B cell (primary cell): ENCODE measurements around the gene MAP7D3. TPM values are rescaled to one million over a fixed set of nuclear protein-coding genes. Genes with fewer than 3 reads are reported as not detected.

Experiments used
- ATAC-seq: fragments of 200-7000 bp; cut with Tn5 transposase; one replicate; pipeline ENCODE4 v1.10.0; 2021; ENCODE audit warnings: low read depth, mild to moderate bottlenecking, moderate number of reproducible peaks, moderate library complexity
- CTCF ChIA-PET: fragments of 350-600 bp; sonication (Branson Sonifier 250); formaldehyde crosslinking; loops from one replicate; lab custom pipeline; 2021; ENCODE audit warnings: antibody characterized with exemption, inconsistent platforms; lab: Charles Lee
- POLR2A ChIA-PET: fragments of 350-600 bp; sonication (Branson Sonifier 250); formaldehyde crosslinking; loops from one replicate; lab custom pipeline; 2021; ENCODE audit warnings: antibody characterized with exemption; lab: Charles Lee
- DNase-seq: peaks from one replicate; pipeline ENCODE4 v3.0.0; 2013
- H2AFZ ChIP-seq: 2 replicates; pipeline ENCODE4 v1.6.1; 2012; ENCODE audit warnings: mild to moderate bottlenecking, low read depth, low read length; ENCODE audit not compliant: insufficient read depth, poor library complexity, severe bottlenecking
- H3K27ac ChIP-seq, 2 donors: 1 replicate in 1 of 2; 2 replicates in 1 of 2; pipeline ENCODE4 v1.5.1; 2012 to 2013; ENCODE audit warnings: low read length in 2 of 2, mild to moderate bottlenecking in 2 of 2, moderate library complexity in 1 of 2
- H3K27me3 ChIP-seq, 4 experiments: fragments of 200-600 bp in 1 of 4; sonication (generic) in 1 of 4; replicated peaks in 1 of 4; 1 replicate in 2 of 4; 2 replicates in 2 of 4; pipeline versions ENCODE4 v1.6.1 to v1.7.0; 2013 to 2016; ENCODE audit warnings: low read length in 3 of 4, mild to moderate bottlenecking in 2 of 4, mixed read lengths in 1 of 4, moderate library complexity in 1 of 4; ENCODE audit not compliant: insufficient read depth in 4 of 4, control insufficient read depth in 3 of 4; ENCODE audit errors: control extremely low read depth in 1 of 4
- H3K36me3 ChIP-seq, 2 experiments: replicated peaks in 1 of 2; 1 replicate in 1 of 2; 2 replicates in 1 of 2; pipeline versions ENCODE4 v1.6.1 to v1.7.1; 2013; ENCODE audit warnings: low read length in 1 of 2; ENCODE audit not compliant: insufficient read depth in 2 of 2, control insufficient read depth in 1 of 2; ENCODE audit errors: control extremely low read depth in 1 of 2, extremely low read depth in 1 of 2
- H3K4me1 ChIP-seq, 2 donors: fragments of 200-600 bp in 1 of 2; sonication (generic) in 1 of 2; 1 replicate in 1 of 2; 2 replicates in 1 of 2; pipeline versions ENCODE4 v1.5.1 to v1.6.1; 2013 to 2017; ENCODE audit warnings: low read length in 2 of 2; ENCODE audit not compliant: control insufficient read depth in 2 of 2, insufficient read depth in 2 of 2
- H3K4me2 ChIP-seq: replicated peaks from 2 replicates; pipeline ENCODE3; 2012; ENCODE audit warnings: mild to moderate bottlenecking, low read depth, low read length; ENCODE audit not compliant: poor library complexity, severe bottlenecking
- H3K4me3 ChIP-seq, 5 experiments: fragments of 200-600 bp in 1 of 5; sonication (generic) in 1 of 5; 1 replicate in 3 of 5; 2 replicates in 2 of 5; pipeline versions ENCODE4 v1.5.1 to v1.7.0; 2011 to 2016; ENCODE audit warnings: low read length in 4 of 5, mild to moderate bottlenecking in 4 of 5, low read depth in 2 of 5, control low read depth in 1 of 5, moderate library complexity in 1 of 5; ENCODE audit not compliant: insufficient read depth in 1 of 5; ENCODE audit errors: control extremely low read depth in 1 of 5, extremely low read depth in 1 of 5
- H3K79me2 ChIP-seq: fragments of 200-600 bp; sonication (generic); one replicate; pipeline ENCODE4 v1.6.0; 2016; ENCODE audit warnings: low read length; ENCODE audit not compliant: control insufficient read depth, insufficient read depth
- H3K9ac ChIP-seq: fragments of 200-600 bp; sonication (generic); 2 replicates; pipeline ENCODE4 v1.6.1; 2017; ENCODE audit warnings: mild to moderate bottlenecking, low read length, moderate library complexity
- H3K9me3 ChIP-seq, 3 donors: one replicate each; pipeline versions ENCODE4 v1.6.1 to v1.7.1; 2013; ENCODE audit warnings: low read length in 2 of 3; ENCODE audit not compliant: control insufficient read depth in 2 of 3, insufficient read depth in 1 of 3; ENCODE audit errors: control extremely low read depth in 1 of 3
- H4K20me1 ChIP-seq: 2 replicates; pipeline ENCODE4 v1.6.0; 2012; ENCODE audit warnings: mild to moderate bottlenecking, low read length; ENCODE audit not compliant: insufficient read depth, control insufficient read depth, poor library complexity, severe bottlenecking
- H3K27ac Mint-ChIP-seq: one replicate; pipeline ENCODE4 v1.8.0; 2021; ENCODE audit warnings: mixed read lengths
- H3K27me3 Mint-ChIP-seq: one replicate; pipeline ENCODE4 v1.8.0; 2021; ENCODE audit warnings: mixed read lengths
- H3K4me1 Mint-ChIP-seq: one replicate; pipeline ENCODE4 v1.8.0; 2021; ENCODE audit warnings: mixed read lengths
- H3K4me3 Mint-ChIP-seq: one replicate; pipeline ENCODE4 v1.8.0; 2021; ENCODE audit warnings: mixed read lengths
- H3K9me3 Mint-ChIP-seq: one replicate; pipeline ENCODE4 v1.8.0; 2022; ENCODE audit warnings: mixed read lengths; ENCODE audit not compliant: insufficient read depth
- EZH2 ChIP-seq: IDR thresholded peaks from 2 replicates; pipeline ENCODE4 v1.6.1; 2012; ENCODE audit warnings: borderline replicate concordance, low read depth, mild to moderate bottlenecking, moderate library complexity, low read length; ENCODE audit not compliant: insufficient read depth, poor library complexity, severe bottlenecking
- WGBS: methylation state at CpG from one replicate; pipeline ENCODE4 v1.1.5; 2013; ENCODE audit warnings: missing lambda C conversion rate; ENCODE audit not compliant: insufficient coverage; 5-methylcytosine and 5-hydroxymethylcytosine counted together
- intact Hi-C: fragments of 100-400 bp; cut with micrococcal nuclease; formaldehyde crosslinking; loops from one replicate; pipeline ENCODE4 v1.10.0; 2022
- polyA plus RNA-seq: library from polyadenylated mRNA; depleted of rRNA; stranded (reverse); fragments of >200 nt; gene quantifications from 2 replicates; pipeline ENCODE4 v1.2.3, GENCODE V29; 2012
- total RNA-seq, 2 donors: library from RNA; stranded (reverse); fragments of 120-200 nt in 1 of 2; gene quantifications; 1 replicate in 1 of 2; 2 replicates in 1 of 2; pipeline versions ENCODE4 v1.2.3 to v1.2.4, GENCODE V29; 2013 to 2022
- TF ChIP-seq, protein P1 (sequence below): fragments of 200-600 bp; IDR thresholded peaks from one replicate; pipeline ENCODE4 v1.8.0; 2022; ENCODE audit warnings: antibody characterized with exemption, mild to moderate bottlenecking

MAP7D3 gene
- total and polyA plus RNA-seq, 2 donors (not counting 1 experiment from before 2014, with no cell fraction given) = 3.8 to 13.0 TPM

DNA sequence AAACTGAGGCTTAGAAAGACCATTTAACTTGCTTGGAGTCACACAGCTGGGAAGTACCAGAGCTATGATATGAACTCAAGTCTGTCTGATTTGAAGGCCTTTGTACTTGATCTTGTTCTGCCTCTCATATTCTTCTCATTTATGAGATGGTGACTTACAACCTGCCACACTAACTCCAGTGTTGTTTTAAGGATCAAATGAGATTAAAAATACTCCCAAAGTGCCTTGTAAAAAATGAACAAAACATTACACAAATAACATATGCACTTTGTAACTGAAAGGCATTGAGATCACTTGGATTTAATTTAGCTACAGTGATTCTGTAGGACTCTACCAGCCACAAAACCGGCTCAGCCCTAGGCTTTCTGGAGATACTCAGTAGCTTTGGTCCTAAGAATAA, 15.6 kb upstream of the MAP7D3 start:
- WGBS = no CpG with 5 or more reads among the region's 1 CpG
- ATAC-seq = no peak
- ChIA-PET POLR2A (no interaction called here), CTCF (interaction anchor here (0.6 to 8.4 kb wide), 4 partner anchors 104 to 648 kb away, joined by 3 to 153 read pairs (median 6); no protein-coding TSS in a partner anchor)
- H3K27me3 ChIP-seq = no peaks in the 10 kb centered on the region
- no peak for DNase-seq
- no peak overlapping the region for H2AFZ ChIP-seq
- Mint-ChIP-seq H3K4me3 (no peak overlapping the region), H3K27me3 (no peaks in the 10 kb centered on the region), H3K4me1 (peaks cover 7% of the 10 kb centered on the region), H3K27ac (no peak overlapping the region), H3K9me3 (no peaks in the 10 kb centered on the region)
- no peak overlapping the region for H3K4me3 ChIP-seq
- H3K9ac ChIP-seq = no peak overlapping the region
- intact Hi-C loops = loop anchor here (5.0 kb wide), 1 partner anchor 105 kb away; no protein-coding TSS in a partner anchor
- H3K36me3 ChIP-seq = no peaks in the 10 kb centered on the region
- peaks cover 6 to 10% of the 10 kb centered on the region in 2 donors for H3K4me1 ChIP-seq
- no peaks in the 10 kb centered on the region for H3K9me3 ChIP-seq
- no peaks in the 10 kb centered on the region for H3K79me2 ChIP-seq
- H3K4me2 ChIP-seq = no peak overlapping the region
- H4K20me1 ChIP-seq = no peaks in the 10 kb centered on the region
- H3K27ac ChIP-seq = no peak overlapping the region
- TF ChIP-seq EZH2 = no peak
- TF ChIP-seq, protein P1, sequence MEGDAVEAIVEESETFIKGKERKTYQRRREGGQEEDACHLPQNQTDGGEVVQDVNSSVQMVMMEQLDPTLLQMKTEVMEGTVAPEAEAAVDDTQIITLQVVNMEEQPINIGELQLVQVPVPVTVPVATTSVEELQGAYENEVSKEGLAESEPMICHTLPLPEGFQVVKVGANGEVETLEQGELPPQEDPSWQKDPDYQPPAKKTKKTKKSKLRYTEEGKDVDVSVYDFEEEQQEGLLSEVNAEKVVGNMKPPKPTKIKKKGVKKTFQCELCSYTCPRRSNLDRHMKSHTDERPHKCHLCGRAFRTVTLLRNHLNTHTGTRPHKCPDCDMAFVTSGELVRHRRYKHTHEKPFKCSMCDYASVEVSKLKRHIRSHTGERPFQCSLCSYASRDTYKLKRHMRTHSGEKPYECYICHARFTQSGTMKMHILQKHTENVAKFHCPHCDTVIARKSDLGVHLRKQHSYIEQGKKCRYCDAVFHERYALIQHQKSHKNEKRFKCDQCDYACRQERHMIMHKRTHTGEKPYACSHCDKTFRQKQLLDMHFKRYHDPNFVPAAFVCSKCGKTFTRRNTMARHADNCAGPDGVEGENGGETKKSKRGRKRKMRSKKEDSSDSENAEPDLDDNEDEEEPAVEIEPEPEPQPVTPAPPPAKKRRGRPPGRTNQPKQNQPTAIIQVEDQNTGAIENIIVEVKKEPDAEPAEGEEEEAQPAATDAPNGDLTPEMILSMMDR = no peak

- Histone ChIP-seq H3K4me3 (no peak overlapping the region), H3K4me2 (no peak overlapping the region)
- intact Hi-C loops = no loop called here
Measured at GRCh38 chrX:136262812-136263315, 11.7 kb upstream of the MAP7D3 start.

More at GRCh38 chrX:136262812-136263315, 11.7 kb upstream of the MAP7D3 start:
- DNase-seq = no peak
- Histone ChIP-seq H2AFZ (no peak overlapping the region), H3K27ac (no peak overlapping the region), H3K4me1 (no peaks in the 10 kb centered on the region), H3K27me3 (no peaks in the 10 kb centered on the region), H3K9ac (no peak overlapping the region), H3K36me3 (no peaks in the 10 kb centered on the region), H3K79me2 (no peaks in the 10 kb centered on the region), H3K9me3 (no peaks in the 10 kb centered on the region), H4K20me1 (no peaks in the 10 kb centered on the region)
- Mint-ChIP-seq H3K27ac (no peak overlapping the region), H3K27me3 (no peaks in the 10 kb centered on the region), H3K4me3 (no peak overlapping the region), H3K4me1 (no peaks in the 10 kb centered on the region), H3K9me3 (no peaks in the 10 kb centered on the region)
- TF ChIP-seq EZH2 = no peak
- TF ChIP-seq, protein P1 = no peak
- CTCF ChIA-PET = no interaction called here
- POLR2A ChIA-PET = no interaction called here
- no CpG with 5 or more reads among the region's 7 CpGs for WGBS
- ATAC-seq = no peak
